LNCaP clone FGC (cell line): ENCODE data around the gene POLR2A.
"Not testable (repeated sequence)": the region's sequence is repeated elsewhere in the genome, so short reads cannot be mapped to it uniquely, and the experiment has no call there.

Experiments used
- DNase-seq: peaks from one replicate; pipeline ENCODE4 v3.0.0-alpha.2; 2011; ENCODE audit warnings: low read depth
- H3K4me3 ChIP-seq: 2 replicates; pipeline ENCODE4 v1.5.1; 2011; ENCODE audit warnings: mild to moderate bottlenecking, low read depth, low read length, control low read depth
- TF ChIP-seq, protein P1 (sequence below): IDR thresholded peaks from 2 replicates; pipeline ENCODE4 v1.5.1; 2012; ENCODE audit warnings: mild to moderate bottlenecking; ENCODE audit not compliant: control insufficient read depth, insufficient read depth; ENCODE audit errors: extremely low read depth

POLR2A gene

DNA sequence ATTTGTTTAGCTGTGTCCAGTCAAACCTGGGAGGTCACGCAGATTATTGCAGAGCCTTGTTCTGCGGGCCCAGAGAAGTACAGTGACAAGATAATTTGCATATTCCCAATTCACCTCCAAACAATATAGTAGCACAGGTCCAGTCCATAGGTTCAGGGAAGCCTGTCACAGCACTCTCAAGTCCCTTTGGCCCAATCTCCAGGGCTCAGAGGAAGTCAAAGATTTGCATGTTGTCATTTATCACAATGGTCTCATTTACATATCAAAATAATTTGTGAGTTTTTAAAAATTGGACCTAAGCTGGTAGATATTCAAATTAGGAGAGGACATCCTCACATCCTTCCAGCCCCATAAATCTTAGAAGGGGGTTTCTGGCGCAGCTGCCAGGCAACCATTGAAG lies 16.7 kb upstream of the POLR2A start:
- no peak for DNase-seq
- H3K4me3 ChIP-seq, result no peak overlapping the region
- TF ChIP-seq, protein P1, sequence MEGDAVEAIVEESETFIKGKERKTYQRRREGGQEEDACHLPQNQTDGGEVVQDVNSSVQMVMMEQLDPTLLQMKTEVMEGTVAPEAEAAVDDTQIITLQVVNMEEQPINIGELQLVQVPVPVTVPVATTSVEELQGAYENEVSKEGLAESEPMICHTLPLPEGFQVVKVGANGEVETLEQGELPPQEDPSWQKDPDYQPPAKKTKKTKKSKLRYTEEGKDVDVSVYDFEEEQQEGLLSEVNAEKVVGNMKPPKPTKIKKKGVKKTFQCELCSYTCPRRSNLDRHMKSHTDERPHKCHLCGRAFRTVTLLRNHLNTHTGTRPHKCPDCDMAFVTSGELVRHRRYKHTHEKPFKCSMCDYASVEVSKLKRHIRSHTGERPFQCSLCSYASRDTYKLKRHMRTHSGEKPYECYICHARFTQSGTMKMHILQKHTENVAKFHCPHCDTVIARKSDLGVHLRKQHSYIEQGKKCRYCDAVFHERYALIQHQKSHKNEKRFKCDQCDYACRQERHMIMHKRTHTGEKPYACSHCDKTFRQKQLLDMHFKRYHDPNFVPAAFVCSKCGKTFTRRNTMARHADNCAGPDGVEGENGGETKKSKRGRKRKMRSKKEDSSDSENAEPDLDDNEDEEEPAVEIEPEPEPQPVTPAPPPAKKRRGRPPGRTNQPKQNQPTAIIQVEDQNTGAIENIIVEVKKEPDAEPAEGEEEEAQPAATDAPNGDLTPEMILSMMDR, result no peak

DNA sequence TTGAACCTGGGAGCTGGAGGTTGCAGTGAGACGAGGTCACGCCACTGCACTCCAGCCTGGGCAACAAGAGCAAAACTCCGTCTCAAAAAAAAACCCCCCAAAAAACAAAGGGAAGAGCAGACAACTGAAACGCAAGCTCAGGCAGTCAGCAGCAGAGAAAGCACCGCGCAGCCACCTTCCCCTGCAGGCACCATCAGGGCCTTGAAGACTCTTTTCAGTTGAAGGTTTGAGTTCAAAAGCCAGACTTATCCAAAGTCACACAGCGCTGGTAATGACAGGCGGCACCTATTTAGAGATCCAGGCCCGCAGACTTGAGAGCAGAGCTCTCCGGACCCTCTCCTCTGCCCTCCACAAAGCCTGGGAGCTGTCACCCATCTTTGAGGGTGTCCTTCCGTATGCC lies 15.9 kb upstream of the POLR2A start:
- H3K4me3 ChIP-seq, result no peak overlapping the region
- no peak for DNase-seq
- TF ChIP-seq, protein P1, result no peak

DNA sequence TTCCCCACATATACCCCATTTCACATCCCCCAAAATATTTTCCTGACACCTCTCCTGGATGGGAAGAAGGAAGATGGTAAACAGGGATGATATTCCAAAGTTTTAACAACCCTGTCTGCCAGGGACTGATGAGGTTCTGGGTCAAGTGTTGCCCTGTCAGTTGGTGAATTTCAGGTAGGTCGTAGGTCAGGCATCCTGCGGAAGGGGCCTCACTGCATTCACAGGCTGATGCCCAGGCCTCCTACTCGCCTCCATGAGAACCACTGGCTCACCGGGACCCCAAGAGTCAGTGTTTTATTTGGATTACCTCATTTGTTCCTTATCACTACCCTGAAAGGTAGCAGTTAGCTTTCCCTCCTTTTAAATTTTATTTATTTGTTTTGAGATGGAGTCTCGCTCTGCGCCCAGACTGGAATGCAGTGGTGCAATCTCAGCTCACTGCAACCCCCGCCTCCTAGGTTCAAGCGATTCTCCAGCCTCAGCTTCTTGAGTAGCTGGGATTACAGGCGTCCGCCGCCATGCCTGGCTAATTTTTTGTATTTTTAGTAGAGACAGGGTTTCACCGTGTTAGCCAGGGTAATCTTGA lies 15.3 kb upstream of the POLR2A start:
- no peak for DNase-seq
- no peak overlapping the region for H3K4me3 ChIP-seq
- TF ChIP-seq, protein P1, result no peak

DNA sequence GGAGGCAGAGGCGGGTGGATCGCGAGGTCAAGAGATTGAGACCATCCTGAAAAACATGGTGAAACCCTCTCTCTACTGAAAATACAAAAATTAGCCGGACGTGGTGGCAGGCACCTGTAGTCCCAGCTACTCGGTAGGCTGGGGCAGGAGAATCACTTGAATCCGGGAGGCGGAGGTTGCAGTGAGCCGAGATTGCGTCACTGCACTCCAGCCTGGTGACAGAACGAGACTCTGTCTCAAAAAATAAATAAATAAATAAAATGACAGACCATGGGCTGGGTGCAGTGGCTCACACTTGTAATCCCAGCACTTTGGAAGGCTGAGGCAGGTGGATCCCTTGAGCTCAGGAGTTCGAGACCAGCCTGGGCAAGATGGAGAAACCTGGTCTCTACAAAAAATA lies 14.3 kb upstream of the POLR2A start:
- not testable (repeated sequence) for H3K4me3 ChIP-seq, DNase-seq

DNA sequence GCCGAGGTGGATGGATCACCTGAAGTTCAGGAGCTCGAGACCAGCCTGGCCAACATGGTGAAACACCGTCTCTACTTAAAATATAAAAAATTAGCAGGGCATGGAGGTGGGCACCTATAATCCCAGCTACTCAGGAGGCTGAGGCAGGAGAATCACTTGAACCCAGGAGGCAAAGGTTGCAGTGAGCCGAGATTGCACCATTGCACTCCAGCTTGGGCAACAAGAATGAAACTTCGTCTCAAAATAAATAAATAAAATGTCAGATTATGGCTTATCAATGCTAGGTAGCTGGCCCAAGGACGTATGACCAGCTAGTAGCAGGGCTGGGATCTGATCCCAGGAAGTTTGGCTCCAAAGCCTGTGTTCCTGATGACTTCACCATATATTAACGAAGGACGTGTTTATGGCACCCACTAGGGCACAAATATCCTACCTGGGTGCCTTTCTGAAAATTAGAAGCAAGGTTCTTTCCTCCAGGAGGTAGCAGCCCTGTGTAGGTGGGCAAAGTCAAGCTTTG lies 13.7 kb upstream of the POLR2A start:
- not testable (repeated sequence) for H3K4me3 ChIP-seq, DNase-seq

DNA sequence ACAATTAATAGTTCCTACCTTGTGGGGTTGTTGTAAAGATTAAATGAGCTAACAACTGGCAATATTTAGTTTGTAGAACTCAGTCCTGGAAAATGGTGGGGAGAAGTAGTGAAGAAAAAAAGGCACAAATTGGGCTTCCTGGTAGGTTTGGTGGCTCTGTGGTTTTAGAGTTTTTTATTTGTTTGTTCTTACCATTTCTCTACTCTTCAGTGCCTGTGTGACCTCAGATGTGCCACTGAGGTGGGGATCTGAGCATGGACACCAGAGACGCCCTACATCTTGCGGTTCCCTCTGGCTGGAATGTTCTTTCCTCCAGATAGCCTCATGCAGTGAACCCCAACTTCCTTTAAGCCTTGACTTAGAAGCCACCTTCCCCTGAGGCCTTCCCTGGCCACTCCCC lies 12.4 kb upstream of the POLR2A start:
- H3K4me3 ChIP-seq, result no peak overlapping the region
- no peak for DNase-seq
- TF ChIP-seq, protein P1, result no peak

DNA sequence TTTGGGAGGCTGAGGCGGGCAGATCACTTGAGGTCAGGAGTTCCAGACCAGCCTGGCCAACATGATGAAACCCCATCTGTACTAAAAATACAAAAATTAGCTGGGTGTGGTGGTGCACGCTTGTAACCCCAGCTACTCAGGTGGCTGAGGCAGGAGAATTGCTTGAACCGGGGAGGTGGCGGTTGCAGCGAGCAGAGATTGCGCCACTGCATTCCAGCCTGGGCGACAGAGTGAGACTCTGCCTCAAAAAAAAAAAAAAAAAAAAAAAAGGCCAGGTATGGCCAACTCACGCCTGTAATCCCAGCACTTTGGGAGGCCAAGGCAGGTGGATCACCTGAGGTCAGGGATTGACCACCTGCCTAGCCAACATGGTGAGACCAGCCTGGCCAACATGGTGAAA lies 9.4 kb upstream of the POLR2A start:
- DNase-seq, H3K4me3 ChIP-seq: not testable (repeated sequence)

DNA sequence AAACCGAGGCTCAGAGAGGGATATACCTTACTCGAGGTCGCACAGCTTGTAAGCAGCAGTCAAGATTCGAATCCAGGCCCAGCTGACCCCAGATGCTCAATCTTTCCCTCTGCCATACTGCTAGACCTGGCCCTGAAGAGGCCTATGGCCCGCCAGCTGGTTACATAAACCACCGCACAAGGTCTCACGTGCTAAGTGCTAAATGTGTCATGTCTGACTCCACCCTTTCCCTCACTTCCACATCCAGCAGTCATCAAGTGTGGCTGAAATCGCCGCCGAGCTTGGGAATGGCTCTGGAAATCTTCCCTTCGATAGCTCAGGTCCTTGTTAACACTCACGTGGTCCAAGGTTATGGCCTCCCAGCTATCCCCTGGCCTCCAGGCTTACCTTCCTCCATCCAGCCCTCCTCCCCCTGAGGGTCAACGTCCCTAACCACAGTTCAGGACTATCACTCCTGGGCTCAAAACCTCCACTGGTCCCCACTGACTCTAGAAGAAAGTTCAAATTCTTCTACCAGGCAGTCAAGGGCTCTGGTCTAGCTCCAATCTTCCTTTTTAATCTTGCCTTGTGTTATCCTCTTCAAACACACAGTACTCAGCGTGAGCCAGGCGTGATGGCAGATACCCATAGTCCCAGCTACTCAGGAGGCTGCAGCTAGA lies 8.3 kb upstream of the POLR2A start:
- no peak overlapping the region for H3K4me3 ChIP-seq
- no peak for DNase-seq
- TF ChIP-seq, protein P1, result no peak

DNA sequence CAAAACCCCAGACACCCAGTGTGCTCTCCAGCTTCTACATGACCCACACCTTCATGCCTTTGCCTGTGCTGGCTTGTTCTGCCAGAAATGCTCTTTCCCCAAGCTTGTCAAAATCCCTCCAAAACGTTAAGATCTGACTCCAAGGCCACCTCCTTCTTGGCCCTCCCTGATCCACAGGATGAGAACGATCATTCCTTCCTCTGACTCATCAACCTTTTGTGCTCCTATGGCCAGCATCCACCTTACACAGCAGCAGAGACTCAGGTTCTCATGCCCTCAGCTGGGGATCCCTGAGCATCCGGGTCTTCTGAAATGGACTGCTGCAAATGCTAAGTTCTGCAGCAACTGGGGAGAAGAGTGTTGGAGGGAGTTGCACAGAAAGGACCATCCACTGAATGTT lies 7.7 kb upstream of the POLR2A start:
- TF ChIP-seq, protein P1, result no peak
- H3K4me3 ChIP-seq, result no peak overlapping the region
- no peak for DNase-seq
